ENCODE results near the gene PELI2. TPM values are rescaled to one million over a fixed set of nuclear protein-coding genes. Genes with fewer than 3 reads are reported as not detected.
A peak's percentile ranks its signal among the peaks of the same experiment; 100 is the strongest.

The PELI2 gene
- total and polyA plus RNA-seq, 2 of the 4 experiments (the other 2 are of a cell fraction), result 6.0 to 36.7 TPM

DNA sequence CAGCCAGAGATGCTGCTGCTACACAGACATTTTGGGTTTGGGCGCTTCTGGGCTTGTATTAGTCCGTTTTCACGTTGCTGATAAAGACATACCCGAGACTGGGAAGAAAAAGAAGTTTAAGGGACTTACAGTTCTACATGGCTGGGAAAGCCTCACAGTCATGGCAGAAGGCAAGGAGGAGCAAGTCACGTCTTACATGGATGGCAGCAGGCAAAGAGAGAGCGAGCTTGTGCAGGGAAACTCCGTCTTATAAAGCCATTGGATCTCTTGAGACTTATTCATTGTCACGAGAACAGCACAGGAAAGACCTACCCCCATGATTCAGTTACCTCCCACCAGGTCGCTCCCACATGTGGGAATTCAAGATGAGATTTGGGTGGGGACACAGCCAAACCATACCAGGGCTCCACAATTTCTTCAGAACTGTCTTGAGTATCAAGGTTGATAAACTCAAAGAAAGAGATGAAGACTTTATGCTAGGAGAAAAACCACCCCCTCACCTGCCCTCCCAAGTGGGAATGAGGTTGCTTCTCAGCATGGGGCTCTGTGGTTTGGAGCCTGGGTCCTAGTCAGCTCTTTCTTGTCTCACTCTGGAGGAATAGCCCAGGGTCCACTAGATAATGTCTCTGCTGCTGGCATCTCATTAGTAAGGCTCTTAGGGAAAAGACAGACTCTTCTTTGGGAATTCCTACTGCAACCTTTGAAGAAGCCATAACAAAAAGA lies 200.3 kb downstream of the PELI2 start:
- no peak overlapping the region for H4K91ac ChIP-seq (ENCODE audit: insufficient read depth, low read depth, low read length)
- H3K4ac ChIP-seq (ENCODE audit: low read depth, low read length), result no peak overlapping the region
- H4K8ac ChIP-seq (ENCODE audit: low read depth in 2 of 2, low read length in 2 of 2), result no peak overlapping the region
- no peak for DNase-seq
- no peak overlapping the region for H3K9ac ChIP-seq (ENCODE audit: low read depth, low read length)
- H2AK5ac ChIP-seq (ENCODE audit: low read depth, low read length), result 0 out of 2 replicates have a peak overlapping the region, but pooled peaks have one; percentile 3
- no peak for TF ChIP-seq CEBPB (IDR thresholded peaks at IDR 0.05; ENCODE audit: low read depth, low read length)
- TF ChIP-seq SMC3 (IDR thresholded peaks at IDR 0.05; ENCODE audit: low read depth, low read length), result no peak
- no peak for TF ChIP-seq MAZ (IDR thresholded peaks at IDR 0.05; ENCODE audit: borderline replicate concordance, low read depth, low read length)
- no peak for TF ChIP-seq RFX5 (IDR thresholded peaks at IDR 0.05; ENCODE audit: low read depth, low read length)
- TF ChIP-seq RCOR1 (IDR thresholded peaks at IDR 0.05; ENCODE audit: insufficient replicate concordance, low read length), result no peak
- TF ChIP-seq, protein P1, sequence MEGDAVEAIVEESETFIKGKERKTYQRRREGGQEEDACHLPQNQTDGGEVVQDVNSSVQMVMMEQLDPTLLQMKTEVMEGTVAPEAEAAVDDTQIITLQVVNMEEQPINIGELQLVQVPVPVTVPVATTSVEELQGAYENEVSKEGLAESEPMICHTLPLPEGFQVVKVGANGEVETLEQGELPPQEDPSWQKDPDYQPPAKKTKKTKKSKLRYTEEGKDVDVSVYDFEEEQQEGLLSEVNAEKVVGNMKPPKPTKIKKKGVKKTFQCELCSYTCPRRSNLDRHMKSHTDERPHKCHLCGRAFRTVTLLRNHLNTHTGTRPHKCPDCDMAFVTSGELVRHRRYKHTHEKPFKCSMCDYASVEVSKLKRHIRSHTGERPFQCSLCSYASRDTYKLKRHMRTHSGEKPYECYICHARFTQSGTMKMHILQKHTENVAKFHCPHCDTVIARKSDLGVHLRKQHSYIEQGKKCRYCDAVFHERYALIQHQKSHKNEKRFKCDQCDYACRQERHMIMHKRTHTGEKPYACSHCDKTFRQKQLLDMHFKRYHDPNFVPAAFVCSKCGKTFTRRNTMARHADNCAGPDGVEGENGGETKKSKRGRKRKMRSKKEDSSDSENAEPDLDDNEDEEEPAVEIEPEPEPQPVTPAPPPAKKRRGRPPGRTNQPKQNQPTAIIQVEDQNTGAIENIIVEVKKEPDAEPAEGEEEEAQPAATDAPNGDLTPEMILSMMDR (conservative IDR thresholded peaks at IDR 0.05; ENCODE audit: low read depth, low read length), result no peak
- no peak for TF ChIP-seq RAD21 (IDR thresholded peaks at IDR 0.05; ENCODE audit: low read length)
- TF ChIP-seq MAFK (IDR thresholded peaks at IDR 0.05; ENCODE audit: low read depth, low read length), result no peak
- TF ChIP-seq BHLHE40 (IDR thresholded peaks at IDR 0.05; ENCODE audit: low read depth, low read length), result no peak
- TF ChIP-seq FOS (IDR thresholded peaks at IDR 0.05; ENCODE audit: low read depth, low read length), result no peak
- TF ChIP-seq, protein P2, sequence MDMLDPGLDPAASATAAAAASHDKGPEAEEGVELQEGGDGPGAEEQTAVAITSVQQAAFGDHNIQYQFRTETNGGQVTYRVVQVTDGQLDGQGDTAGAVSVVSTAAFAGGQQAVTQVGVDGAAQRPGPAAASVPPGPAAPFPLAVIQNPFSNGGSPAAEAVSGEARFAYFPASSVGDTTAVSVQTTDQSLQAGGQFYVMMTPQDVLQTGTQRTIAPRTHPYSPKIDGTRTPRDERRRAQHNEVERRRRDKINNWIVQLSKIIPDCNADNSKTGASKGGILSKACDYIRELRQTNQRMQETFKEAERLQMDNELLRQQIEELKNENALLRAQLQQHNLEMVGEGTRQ (IDR thresholded peaks at IDR 0.05; ENCODE audit: low read depth, low read length), result no peak
- TF ChIP-seq MXI1 (IDR thresholded peaks at IDR 0.05; ENCODE audit: borderline replicate concordance, low read depth, low read length), result no peak
- no peak for TF ChIP-seq POLR2A (IDR thresholded peaks at IDR 0.05; ENCODE audit: low read depth, low read length)
- TF ChIP-seq, protein P3, sequence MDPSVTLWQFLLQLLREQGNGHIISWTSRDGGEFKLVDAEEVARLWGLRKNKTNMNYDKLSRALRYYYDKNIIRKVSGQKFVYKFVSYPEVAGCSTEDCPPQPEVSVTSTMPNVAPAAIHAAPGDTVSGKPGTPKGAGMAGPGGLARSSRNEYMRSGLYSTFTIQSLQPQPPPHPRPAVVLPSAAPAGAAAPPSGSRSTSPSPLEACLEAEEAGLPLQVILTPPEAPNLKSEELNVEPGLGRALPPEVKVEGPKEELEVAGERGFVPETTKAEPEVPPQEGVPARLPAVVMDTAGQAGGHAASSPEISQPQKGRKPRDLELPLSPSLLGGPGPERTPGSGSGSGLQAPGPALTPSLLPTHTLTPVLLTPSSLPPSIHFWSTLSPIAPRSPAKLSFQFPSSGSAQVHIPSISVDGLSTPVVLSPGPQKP (IDR thresholded peaks at IDR 0.05; ENCODE audit: borderline replicate concordance, low read depth, low read length), result no peak
- TF ChIP-seq CHD1 (IDR thresholded peaks at IDR 0.05; ENCODE audit: low read depth, low read length), result no peak
- POLR2A ChIA-PET (ENCODE audit: unreplicated experiment), result no interaction called here
- no TSS peak for BruUV-seq (replicated peaks)
- intact Hi-C loops (cut with micrococcal nuclease), result no loop called here
- H3K4me2 ChIP-seq (ENCODE audit: low read depth, low read length), result no peak overlapping the region
- 80% methylated on average over 1 of the region's 9 CpGs; no CpG with 5 or more reads in 1 of the 2 experiments for WGBS, 2 experiments (ENCODE audit: extremely low coverage in 2 of 2, insufficient read length in 1 of 2)
- H3K56ac ChIP-seq (ENCODE audit: extremely low read depth, insufficient read depth, low read length), result no peak overlapping the region
- H3K27me3 ChIP-seq (ENCODE audit: control insufficient read depth, insufficient read depth, low read length), result no peaks in the 10 kb centered on the region
- H3K23ac ChIP-seq (ENCODE audit: low read depth, low read length), result no peak overlapping the region
- H4K5ac ChIP-seq (ENCODE audit: low read depth, low read length), result no peak overlapping the region
- H3K14ac ChIP-seq (replicated peaks; ENCODE audit: low read depth, low read length), result no peak overlapping the region
- H2BK15ac ChIP-seq (ENCODE audit: low read depth, low read length), result no peak overlapping the region
- H3K9me3 ChIP-seq (ENCODE audit: control insufficient read depth, insufficient read depth, low read length), result no peaks in the 10 kb centered on the region
- CTCF ChIA-PET, result interaction anchor here (0.7 kb wide), 1 partner anchor 12 kb away, joined by 4 read pairs; no protein-coding TSS in a partner anchor
- no peak for ATAC-seq (ENCODE audit: low read depth)
- H3K9me1 ChIP-seq (ENCODE audit: insufficient read depth, low read length), result 0 out of 2 replicates have a peak, but pooled peaks cover 3% of the 10 kb centered on the region
- H2BK5ac ChIP-seq (ENCODE audit: low read depth, low read length, poor library complexity, severe bottlenecking), result no peak overlapping the region
- no peak overlapping the region for H2AK9ac ChIP-seq (replicated peaks; ENCODE audit: low read depth, low read length, poor library complexity)
- H3K36me3 ChIP-seq (ENCODE audit: control insufficient read depth, insufficient read depth, low read length), result no peaks in the 10 kb centered on the region
- no peak overlapping the region for H3K18ac ChIP-seq (ENCODE audit: low read depth, low read length)
- H2AFZ ChIP-seq (replicated peaks; ENCODE audit: low read length, poor library complexity), result no peak overlapping the region
- no peak overlapping the region for H3K4me3 ChIP-seq (ENCODE audit: insufficient read depth, low read depth, low read length)
- H2BK120ac ChIP-seq (ENCODE audit: low read depth, low read length), result no peak overlapping the region
- H3K4me1 ChIP-seq (ENCODE audit: control insufficient read depth, insufficient read depth, low read length), result peaks cover 7% of the 10 kb centered on the region
- no peaks in the 10 kb centered on the region for H4K20me1 ChIP-seq (ENCODE audit: insufficient read depth, low read length)
- no peaks in the 10 kb centered on the region for H3K79me1 ChIP-seq (ENCODE audit: low read depth in 1 of 2, low read length in 2 of 2)
- dilution Hi-C loops (cut with HindIII; ENCODE audit: low sequenced_read_pairs, unreplicated experiment), result no loop called here
- in situ Hi-C loops (cut with MboI; ENCODE audit: low sequenced_read_pairs), result no loop called here
- no peak overlapping the region for H2BK20ac ChIP-seq (ENCODE audit: low read depth, low read length)
- H3K27ac ChIP-seq (ENCODE audit: insufficient read depth, low read length), result no peak overlapping the region
